Stimulated activated CD4-positive, alpha-beta T cell treated with anti-CD3 and anti-CD28 coated beads, TNF-alpha, amount 100 ng/mL, for 1 hour (primary cell): ENCODE measurements around the gene GRM7.

Source experiments
- DNase-seq, 3 donors: peaks; one replicate each; pipeline ENCODE4 v3.0.0-alpha.2; 2020; ENCODE audit warnings: low read depth in 3 of 3, low spot score in 1 of 3

Gene GRM7

GRCh38 chr3:7144697-7145308, 283.9 kb downstream of the GRM7 start:
- no peak for DNase-seq

DNA sequence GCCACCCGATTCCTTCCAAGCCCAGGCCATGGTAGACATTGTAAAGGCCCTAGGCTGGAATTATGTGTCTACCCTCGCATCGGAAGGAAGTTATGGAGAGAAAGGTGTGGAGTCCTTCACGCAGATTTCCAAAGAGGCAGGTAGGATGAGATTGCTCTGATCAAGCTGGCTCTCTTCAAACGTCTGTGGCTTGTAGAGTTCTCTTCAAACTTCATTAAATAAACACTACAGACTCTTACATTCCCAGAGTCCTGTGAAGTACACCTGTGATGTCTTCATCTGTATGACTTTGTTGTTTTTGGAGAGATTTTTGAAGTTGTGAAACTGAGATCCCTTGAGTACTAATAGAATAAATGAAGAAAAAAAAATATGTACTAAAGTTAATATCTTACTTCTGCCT, 285.6 kb downstream of the GRM7 start:
- no peak for DNase-seq

- DNase-seq: no peak
Observed at GRCh38 chr3:7158516-7158915, 297.6 kb downstream of the GRM7 start.

GRCh38 chr3:7160689-7161088, 299.8 kb downstream of the GRM7 start:
- no peak for DNase-seq

DNA sequence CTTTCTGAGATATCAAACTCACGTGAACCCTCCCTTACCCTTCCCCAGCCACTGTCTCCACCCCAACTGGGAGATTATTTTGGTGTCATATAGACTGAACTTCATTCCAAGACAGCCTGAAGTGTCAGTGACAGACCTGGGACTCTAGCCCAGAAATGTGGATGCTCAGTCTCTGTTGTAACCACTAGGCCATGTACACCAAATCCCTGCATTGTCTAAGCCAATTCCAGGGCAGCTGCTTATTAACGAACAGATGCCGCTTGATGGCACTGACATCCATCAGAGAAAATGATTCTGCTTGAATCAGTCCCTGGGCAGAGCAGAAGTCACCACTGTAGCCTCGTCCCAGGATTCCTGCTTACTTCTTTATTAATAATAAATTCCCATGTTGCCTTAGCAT, 305.5 kb downstream of the GRM7 start:
- DNase-seq: no peak

GRCh38 chr3:7171493-7171892, 310.6 kb downstream of the GRM7 start:
- DNase-seq: no peak

GRCh38 chr3:7172996-7173395, 312.1 kb downstream of the GRM7 start:
- DNase-seq: no peak

DNA sequence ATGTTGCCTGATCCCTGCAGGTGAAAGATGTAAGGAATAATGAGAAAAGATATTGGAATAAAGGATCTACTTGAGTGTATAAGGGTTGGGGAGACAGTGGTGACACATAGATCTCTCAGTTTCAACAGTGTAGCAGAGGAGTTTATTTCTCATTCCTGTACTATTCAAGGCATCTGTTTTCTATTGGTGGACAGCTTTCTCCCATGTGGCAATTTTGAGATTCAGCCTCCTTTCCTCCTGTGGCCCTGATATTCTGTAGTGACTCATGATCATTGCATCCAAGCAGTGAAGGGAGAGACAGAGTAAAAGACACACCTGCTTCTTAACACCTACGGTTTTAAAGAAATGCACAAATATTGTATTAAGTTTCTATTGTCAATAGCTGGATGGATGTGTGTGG, 327.6 kb downstream of the GRM7 start:
- DNase-seq: no peak

GRCh38 chr3:7190095-7190494, 329.2 kb downstream of the GRM7 start:
- DNase-seq: no peak

GRCh38 chr3:7193269-7193668, 332.4 kb downstream of the GRM7 start:
- DNase-seq: no peak

GRCh38 chr3:7194071-7194835, 333.3 kb downstream of the GRM7 start:
- no peak for DNase-seq

GRCh38 chr3:7195934-7196333, 335.0 kb downstream of the GRM7 start:
- no peak for DNase-seq

- no peak for DNase-seq
Observed at GRCh38 chr3:7201784-7202183, 340.9 kb downstream of the GRM7 start.

DNA sequence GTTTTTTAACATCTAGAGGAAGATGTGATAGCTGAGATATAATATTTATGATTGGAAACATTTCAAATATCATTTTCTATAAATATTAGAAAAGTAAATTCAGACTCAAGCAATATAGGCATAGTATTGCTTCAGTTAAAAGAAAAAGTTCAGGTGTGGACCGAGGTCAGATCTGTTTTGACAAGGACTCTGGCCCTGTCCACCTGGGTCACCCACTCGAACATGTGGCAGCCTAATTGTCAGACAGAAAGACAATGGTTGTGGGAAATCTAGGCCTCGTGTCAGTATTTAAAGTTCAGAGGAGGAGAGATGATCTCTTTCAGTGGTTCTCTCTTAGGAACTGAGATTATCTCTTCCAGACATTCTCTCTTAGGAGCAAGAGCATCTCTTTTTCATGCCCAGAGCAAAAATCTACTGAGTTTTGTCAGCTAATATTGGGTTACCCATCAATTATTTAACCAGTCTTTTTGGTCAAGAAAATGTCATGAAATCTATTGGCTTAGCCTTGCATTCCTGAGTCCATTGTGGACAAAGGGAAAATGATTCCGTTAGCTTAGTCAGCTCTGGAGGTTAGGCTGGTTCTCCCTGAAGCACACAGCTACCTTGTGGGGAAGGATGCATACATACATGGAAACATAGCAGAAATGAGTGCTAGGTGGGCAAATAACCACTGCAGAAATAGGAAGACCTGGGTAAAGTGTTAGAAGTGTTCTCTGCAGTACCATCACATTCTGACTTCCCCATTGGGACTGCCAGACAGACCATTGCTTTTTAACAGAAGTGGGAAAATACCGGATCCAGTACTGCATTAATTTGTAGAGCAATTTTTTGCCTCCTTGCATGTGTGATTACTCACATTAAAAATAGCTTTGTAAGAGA, 343.3 kb downstream of the GRM7 start:
- DNase-seq: no peak

GRCh38 chr3:7204848-7205156, 343.9 kb downstream of the GRM7 start:
- no peak for DNase-seq

DNA sequence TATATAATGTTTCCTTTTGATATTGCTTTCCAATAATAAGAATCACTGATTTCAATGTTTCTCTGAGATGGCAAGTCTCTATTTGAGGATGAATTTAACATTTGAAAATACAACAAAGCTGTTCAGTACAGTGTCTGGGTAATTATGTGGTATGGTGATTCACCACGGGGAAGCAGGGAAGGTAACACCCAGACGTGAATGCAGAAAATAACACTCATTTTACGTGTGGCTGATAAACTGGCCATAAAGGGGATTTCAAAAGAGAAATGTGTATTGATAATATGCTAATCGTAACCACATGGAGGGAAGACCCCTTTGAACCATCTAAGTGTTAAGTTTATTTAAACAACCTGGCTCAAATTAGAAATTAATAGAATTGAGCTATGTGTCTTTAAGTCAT, 344.6 kb downstream of the GRM7 start:
- DNase-seq: no peak

DNA sequence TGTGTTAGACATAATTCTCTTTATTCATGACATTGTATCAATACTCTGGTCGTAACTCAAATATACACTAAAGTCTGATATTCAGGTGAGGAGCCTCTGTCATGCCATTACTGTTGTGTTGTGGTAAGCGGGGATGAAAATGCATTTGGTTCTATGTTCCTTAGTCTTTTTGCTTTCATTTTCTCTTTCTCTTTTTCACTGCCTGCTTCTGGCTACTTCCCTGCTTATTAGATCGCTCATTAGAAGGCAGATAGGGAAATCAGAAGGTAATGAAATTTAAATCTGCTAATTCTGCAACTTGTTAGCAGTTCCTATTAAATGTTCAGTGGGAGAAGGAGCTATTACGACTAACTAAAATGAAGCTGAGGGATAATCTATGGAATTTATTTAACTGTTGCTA, 345.0 kb downstream of the GRM7 start:
- DNase-seq: no peak

DNA sequence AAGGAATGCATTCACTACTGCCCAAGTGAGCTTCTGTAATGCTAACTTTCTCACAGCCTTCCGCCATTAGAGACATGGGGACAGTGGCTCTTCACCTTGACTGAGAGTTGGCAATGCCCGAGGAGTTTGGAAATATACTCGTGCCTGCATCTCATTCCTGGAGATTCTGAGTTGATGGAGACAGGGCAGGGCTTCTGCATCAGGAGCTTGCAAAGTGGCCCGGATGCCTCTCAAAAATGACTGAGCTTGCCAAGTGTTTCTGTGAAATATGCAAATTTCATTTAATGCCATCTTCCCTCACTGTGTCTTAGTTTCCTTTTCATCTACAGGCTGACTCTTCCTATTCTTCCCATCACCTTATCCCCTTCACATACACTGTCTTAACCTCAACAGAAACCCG, 346.2 kb downstream of the GRM7 start:
- DNase-seq: no peak

GRCh38 chr3:7207928-7208327, 347.0 kb downstream of the GRM7 start:
- DNase-seq: no peak

DNA sequence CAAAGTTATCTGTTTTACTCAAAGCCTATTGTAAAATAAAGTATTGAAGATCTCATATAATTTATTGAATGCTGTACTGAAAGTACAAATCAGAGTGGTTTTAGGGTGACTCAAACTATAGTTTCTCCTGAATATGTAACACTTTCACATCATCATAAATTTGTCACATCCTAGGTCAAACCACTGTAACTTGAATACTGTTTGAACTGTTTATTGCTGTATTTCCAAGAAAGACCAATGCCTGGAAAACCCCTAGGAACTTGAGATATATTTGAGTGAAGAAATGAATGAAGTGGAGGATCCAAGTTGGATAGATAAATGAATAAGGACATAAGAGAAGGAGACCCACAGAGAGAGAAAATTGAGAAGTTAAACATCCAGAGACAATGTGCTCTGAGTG, 348.2 kb downstream of the GRM7 start:
- DNase-seq: no peak

DNA sequence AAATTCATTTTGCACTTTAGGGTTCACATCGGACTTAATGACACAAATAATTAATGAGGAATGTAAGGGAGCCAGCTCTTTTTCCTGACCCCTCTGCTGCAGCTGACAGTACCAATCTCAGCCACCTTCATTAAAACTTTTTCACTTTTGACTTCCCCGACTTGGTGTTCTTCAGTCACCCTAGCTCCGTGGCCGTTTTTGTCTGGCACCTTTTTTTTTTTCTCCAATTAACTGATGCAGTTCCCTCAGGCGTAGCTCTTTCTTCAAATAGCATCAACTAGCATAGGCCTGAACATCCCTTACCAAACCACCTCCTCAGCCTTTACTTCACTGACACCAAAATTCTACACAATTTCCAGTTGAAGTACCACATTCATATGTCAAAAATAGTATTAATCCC, 350.8 kb downstream of the GRM7 start:
- DNase-seq: no peak

GRCh38 chr3:7215706-7216105, 354.8 kb downstream of the GRM7 start:
- no peak for DNase-seq
